SJSA1 (cell line): Measurements from ENCODE around the gene APRT. TPM values are rescaled to one million over a fixed set of nuclear protein-coding genes. Genes with fewer than 3 reads are reported as not detected.

ENCODE experiments used
- DNase-seq, 2 experiments: peaks; one replicate each; pipeline ENCODE4 v3.0.0-alpha.2; 2015 to 2020; ENCODE audit warnings: low spot score in 2 of 2, low read depth in 1 of 2
- H3K27ac ChIP-seq: fragments of 250-450 bp; sonication (Bioruptor Pico); 2 replicates; pipeline ENCODE4 v1.5.1; 2020; ENCODE audit warnings: mild to moderate bottlenecking, moderate library complexity
- H3K27me3 ChIP-seq: fragments of 250-450 bp; sonication (Bioruptor Pico); replicated peaks from 2 replicates; pipeline ENCODE4 v1.5.1; 2020; ENCODE audit warnings: mild to moderate bottlenecking, moderate library complexity
- H3K36me3 ChIP-seq: fragments of 250-450 bp; sonication (Bioruptor Pico); 2 replicates; pipeline ENCODE4 v1.5.1; 2020; ENCODE audit warnings: mild to moderate bottlenecking
- H3K4me1 ChIP-seq: fragments of 250-450 bp; sonication (Bioruptor Pico); replicated peaks from 2 replicates; pipeline ENCODE4 v1.6.1; 2021; ENCODE audit warnings: mild to moderate bottlenecking
- H3K4me3 ChIP-seq: fragments of 250-450 bp; sonication (Bioruptor Pico); 2 replicates; pipeline ENCODE4 v1.5.1; 2020; ENCODE audit warnings: mild to moderate bottlenecking
- H3K9me3 ChIP-seq: fragments of 250-450 bp; sonication (Bioruptor Pico); replicated peaks from 2 replicates; pipeline ENCODE4 v1.5.1; 2020; ENCODE audit warnings: mild to moderate bottlenecking
- total RNA-seq: library from RNA; depleted of rRNA; stranded (reverse); fragments of >200 nt; shearing (Covaris generic); gene quantifications from 2 replicates; pipeline ENCODE4 v1.2.3, GENCODE V29; 2014

APRT gene
- total RNA-seq, 1 experiment from 2014 or later: 90.6 TPM

DNA sequence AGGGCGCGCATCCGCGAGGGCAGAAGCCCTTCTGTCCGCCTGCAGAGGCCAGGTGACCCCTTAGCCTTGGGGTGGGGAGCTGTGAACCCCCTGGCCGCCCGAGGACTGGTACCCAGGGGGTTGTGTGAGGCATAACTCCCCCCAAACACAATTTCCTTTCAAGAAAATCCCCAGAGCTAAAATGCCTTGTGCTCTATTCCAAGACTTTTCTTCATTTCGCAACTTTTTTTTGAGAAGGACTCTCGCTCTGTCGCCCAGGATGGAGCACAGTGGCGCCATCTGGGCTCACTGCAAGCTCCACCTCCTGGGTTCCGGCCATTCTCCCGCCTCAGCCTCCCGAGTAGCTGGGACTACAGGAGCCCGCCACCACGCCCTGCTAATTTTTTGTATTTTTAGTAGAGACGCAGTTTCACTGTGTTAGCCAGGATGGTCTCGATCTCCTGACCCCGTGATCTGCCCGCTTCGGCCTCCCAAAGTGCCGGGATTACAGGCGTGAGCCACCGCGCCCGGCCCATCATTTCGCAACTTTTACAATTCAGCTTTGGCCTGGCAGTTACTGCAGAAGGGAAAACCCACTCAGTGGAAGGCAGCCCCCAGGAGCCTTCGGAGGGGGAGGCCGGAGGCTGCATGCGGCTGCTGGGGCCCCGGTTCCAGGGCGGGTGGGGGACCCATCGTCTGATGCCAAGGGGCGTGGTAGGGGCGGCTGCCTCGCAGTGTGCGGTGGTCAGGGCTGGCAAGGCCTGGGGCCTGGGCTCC, 963 bp upstream of the APRT start:
- peaks cover 37% of the 10 kb centered on the region for H3K4me1 ChIP-seq
- H3K27me3 ChIP-seq: no peaks in the 10 kb centered on the region
- peaks cover 33% of the 10 kb centered on the region for H3K36me3 ChIP-seq
- H3K9me3 ChIP-seq: no peaks in the 10 kb centered on the region
- DNase-seq: no peak
- H3K4me3 ChIP-seq: peak overlapping the region; percentile 53
- peak overlapping the region; percentile 26 for H3K27ac ChIP-seq

DNA sequence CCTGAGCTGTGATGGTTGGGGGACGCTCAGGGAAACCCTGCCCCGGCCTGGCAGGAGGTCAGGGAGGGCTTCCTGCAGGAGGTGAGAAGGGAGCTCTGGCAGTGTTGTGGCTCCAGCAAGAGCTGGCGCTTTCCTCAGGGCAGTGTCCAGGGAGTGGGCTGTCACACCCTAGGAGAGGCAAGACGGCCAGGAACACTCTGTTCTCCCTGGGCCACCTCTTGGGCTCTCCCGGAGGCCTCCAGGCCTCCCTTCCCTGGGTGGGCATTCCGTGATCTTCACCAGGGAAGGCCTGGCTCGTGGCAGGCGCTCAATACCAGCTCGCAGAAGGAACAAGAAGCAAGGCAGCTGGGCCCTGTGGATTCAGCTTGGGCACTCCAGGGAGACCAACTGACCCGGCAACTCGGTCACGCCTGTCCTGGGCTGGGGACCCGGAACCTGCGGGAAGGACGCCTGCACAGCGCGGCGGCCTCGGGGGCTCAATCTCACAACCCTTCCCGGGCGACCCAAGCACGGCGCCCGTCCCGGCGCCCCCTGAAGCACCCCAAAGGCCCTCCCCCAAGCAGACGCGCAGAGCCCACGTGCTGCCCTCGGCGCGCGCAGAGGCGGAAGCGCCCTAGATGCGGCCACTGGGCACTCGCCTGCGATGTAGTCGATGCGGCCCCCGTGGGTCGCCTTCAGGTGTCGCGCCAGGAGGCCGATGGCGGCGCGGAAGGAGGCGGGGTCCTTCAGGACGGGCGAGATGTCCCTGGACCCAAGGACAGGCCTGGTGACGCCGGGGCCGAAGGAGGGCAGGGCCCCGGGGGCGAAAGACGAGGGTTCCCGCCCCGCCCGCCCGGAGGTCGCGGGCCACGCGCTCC, 588 bp downstream of the APRT start:
- no peaks in the 10 kb centered on the region for H3K9me3 ChIP-seq
- peak overlapping the region; percentile 53 for H3K4me3 ChIP-seq
- H3K4me1 ChIP-seq: peaks cover 47% of the 10 kb centered on the region
- no peaks in the 10 kb centered on the region for H3K27me3 ChIP-seq
- H3K27ac ChIP-seq: peak overlapping the region; percentile 68
- peaks cover 48% of the 10 kb centered on the region for H3K36me3 ChIP-seq
- peak; percentile 82 to 88 for DNase-seq

DNA sequence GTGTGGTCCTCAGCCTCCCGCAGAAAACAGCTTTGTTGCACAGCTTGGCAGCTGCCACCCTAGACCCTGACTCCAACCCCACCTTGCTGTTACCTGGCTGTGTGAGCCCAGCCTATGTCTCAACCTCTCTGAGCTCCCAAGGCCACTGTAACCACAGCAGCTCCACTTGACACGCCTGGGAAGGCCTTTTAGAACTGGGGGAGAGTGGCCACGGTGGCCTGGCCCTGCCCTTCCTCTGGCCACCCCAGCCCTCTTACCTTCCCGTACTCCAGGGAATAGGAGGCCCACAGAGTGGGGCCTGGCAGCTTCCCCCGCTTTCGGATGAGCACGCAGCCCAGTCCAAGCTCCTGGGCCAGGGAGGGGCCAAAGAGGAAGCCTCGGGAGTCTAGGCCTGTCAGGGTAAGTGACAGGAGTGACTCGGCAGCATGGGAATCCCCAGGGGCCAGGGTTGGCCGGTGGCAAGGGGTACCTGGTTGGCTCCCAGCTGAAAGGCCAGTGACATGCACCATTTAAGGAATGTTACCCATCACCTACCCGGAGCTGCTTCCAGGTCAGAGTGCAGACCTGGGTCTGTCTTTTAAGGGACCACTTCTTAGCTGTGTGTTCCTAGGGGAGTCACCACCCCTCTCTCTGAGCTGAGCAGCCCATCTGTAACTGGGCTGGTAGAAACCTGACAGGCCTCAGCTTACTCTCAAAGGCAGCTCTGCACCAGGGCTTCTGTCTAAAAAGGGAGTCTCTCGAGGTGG, 1.4 kb downstream of the APRT start:
- DNase-seq: no peak
- peaks cover 56% of the 10 kb centered on the region for H3K36me3 ChIP-seq
- H3K9me3 ChIP-seq: no peaks in the 10 kb centered on the region
- no peaks in the 10 kb centered on the region for H3K27me3 ChIP-seq
- peaks cover 55% of the 10 kb centered on the region for H3K4me1 ChIP-seq
- H3K4me3 ChIP-seq: peak overlapping the region; percentile 53
- H3K27ac ChIP-seq: peak overlapping the region; percentile 68; the same call in 1 of the 2 replicates

DNA sequence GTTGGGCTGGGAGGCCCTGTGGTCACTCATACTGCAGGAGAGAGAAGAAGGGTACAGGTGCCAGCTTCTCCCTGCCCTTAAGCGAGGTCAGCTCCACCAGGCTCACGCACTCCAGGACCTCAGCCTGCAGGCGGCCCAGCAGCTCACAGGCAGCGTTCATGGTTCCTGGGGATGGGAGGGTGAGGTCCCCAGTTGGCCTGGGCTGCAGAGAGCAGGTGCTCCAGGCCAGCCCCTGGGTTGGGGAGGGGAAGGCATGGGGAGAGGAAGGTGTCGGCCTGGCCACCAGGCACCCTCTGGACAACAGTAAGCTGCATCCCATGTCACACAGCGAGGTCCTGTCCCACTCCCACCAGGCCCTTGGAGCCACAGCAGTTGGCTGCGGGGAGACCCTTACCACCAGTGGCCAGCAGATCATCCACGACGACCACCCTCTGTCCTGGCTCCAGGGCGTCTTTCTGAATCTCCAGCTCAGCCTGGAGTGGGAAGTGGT, 2.0 kb downstream of the APRT start:
- H3K27me3 ChIP-seq: no peaks in the 10 kb centered on the region
- H3K36me3 ChIP-seq: peaks cover 62% of the 10 kb centered on the region
- H3K4me1 ChIP-seq: peaks cover 61% of the 10 kb centered on the region
- no peak overlapping the region for H3K27ac ChIP-seq
- no peak for DNase-seq
- no peak overlapping the region for H3K4me3 ChIP-seq
- no peaks in the 10 kb centered on the region for H3K9me3 ChIP-seq

DNA sequence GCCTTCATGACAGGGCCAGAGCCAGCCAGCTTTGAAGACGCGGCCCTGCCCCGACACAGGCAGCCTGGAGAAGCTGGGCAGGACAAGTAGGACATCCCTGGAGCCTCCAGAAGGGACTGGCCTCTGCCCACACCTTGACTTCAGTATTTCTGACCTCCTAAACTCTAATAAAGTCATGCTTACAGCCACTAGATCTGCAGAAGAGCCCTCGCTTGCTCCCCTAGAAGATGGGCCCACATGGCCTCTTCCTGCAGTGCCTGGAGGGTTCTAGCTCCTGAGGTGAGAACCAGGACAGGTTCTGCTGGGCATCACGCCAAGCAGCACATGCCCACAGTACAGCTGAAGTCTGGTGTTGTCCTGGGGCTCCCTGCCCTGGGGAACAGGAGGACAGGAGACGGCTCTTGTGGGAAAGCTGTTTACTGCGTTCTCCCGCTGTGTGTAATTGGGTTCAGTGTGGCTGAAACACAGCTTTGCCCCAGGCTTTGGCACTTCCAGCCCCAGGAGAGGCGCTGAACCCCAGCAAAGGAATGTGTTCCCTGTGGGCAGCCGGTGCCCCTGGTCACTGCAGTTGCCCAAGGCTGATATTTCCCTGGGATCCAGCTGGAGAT, 2.6 kb downstream of the APRT start:
- H3K27ac ChIP-seq: no peak overlapping the region
- DNase-seq: no peak
- H3K9me3 ChIP-seq: no peaks in the 10 kb centered on the region
- no peak overlapping the region for H3K4me3 ChIP-seq
- H3K4me1 ChIP-seq: peaks cover 66% of the 10 kb centered on the region
- no peaks in the 10 kb centered on the region for H3K27me3 ChIP-seq
- H3K36me3 ChIP-seq: peaks cover 68% of the 10 kb centered on the region

DNA sequence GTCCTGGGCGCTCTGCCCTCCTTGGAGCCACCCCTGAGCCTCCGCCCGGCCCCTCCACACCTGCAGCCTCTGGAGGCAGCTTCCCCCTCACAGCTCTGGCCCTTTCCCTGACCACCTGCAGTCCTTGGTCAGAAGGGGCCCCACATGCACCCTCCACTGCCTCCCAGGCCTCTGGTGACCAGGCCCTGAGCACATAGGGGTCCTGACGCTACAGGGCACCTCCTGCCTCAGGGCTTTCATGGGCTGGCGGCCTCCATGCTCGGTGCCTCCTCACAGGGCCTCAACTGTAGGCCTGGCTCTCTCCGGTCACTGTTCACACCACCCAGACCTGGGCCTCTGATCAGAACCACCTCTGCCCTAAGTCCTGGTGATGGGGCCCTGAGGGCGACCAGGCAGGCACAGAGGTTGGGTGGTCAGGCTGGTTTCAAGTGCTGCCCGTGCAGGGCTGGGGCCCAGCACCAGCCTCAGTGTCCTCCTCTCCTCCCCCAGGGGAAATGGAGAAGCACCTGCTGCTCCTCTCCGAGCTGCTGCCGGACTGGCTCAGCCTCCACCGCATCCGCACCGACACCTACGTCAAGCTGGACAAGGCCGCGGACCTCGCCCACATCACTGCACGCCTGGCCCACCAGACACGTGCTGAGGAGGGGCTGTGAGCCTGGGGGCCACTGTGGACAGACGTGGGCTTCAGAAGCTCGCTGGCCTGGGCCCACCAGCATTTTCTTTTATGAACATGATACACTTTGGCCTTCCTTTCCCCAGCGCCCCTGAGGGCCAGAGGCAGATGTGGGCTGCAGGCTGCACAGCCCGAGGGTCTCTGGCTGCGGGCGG, 3.9 kb downstream of the APRT start:
- no peak for DNase-seq
- Histone ChIP-seq H3K4me3 (no peak overlapping the region), H3K9me3 (no peaks in the 10 kb centered on the region), H3K4me1 (peaks cover 72% of the 10 kb centered on the region), H3K36me3 (peaks cover 68% of the 10 kb centered on the region), H3K27ac (no peak overlapping the region), H3K27me3 (no peaks in the 10 kb centered on the region)

DNA sequence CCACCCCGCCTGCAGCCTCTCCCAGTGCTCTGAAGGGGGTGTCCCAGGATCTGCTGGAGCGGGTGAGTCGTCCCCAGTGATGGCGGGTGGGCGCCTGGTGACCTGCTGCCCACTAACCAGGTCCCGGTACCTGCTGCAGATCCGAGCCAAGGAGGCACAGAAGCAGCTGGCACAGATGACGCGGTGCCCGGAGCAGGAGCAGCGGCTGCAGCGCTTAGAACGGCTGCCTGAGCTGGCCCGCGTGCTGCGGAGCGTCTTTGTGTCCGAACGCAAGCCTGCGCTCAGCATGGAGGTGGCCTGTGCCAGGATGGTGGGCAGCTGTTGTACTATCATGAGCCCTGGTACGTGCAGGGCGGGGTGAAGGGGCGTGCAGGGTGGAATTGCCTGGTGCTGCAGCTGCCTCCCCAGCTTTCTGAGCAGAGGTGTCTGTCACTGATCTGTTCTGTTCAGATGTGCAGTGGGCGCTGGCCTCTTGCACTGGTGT, 4.5 kb downstream of the APRT start:
- Histone ChIP-seq H3K9me3 (no peaks in the 10 kb centered on the region), H3K36me3 (peaks cover 68% of the 10 kb centered on the region), H3K27me3 (no peaks in the 10 kb centered on the region), H3K4me1 (peaks cover 69% of the 10 kb centered on the region), H3K27ac (no peak overlapping the region), H3K4me3 (no peak overlapping the region)
- no peak for DNase-seq

DNA sequence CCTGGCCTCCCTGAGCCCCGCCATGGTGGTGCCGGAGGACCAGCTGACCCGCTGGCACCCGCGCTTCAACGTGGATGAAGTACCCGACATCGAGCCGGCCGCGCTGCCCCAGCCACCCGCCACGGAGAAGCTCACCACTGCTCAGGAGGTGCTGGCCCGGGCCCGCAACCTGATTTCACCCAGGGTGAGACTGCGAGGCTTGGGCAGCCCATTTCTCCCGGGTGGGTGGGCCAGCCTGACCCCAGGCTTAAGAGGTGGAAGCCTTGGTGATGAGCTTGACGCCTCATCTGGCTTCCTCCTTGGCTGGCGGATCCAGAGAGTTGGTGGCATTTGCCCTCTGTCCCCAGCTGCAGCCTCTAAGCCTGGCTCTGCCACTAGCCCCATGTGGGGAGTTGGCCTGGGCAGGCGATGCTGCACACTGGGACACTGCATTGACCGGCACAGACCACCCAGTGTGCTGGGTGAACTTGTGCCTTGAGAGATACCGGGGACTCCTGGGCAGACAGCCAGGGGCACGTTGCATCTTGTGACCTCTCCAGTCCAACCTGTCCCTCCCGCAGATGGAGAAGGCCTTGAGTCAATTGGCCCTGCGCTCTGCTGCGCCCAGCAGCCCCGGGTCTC, 5.1 kb downstream of the APRT start:
- H3K4me3 ChIP-seq: no peak overlapping the region
- peaks cover 68% of the 10 kb centered on the region for H3K36me3 ChIP-seq
- no peak for DNase-seq
- no peak overlapping the region for H3K27ac ChIP-seq
- H3K9me3 ChIP-seq: no peaks in the 10 kb centered on the region
- H3K27me3 ChIP-seq: no peaks in the 10 kb centered on the region
- peaks cover 66% of the 10 kb centered on the region for H3K4me1 ChIP-seq

DNA sequence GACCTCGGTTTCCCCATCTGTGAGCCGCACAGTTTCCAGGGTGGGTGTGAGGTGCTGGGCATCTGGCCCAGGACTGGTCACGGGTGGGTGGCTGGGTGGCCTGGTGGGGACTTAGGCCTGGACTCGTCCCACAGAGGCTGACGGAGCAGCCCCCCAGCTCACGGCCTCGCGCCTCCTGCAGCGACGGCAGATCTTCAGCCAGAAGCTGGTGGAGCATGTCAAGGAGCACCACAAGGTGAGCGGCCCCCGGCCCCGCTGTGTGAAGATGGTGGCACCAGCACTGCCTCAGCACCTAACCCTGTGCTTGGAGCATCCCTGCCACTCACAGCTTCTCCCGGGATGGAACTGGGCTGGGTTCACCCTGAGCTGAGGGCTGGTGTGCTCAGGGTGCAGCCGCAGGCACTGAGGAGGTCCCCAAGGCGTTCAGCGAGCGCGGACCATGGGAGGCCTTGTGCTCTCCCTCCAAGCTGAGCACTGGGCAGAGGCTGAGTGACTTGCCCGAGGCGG, 5.8 kb downstream of the APRT start:
- H3K27me3 ChIP-seq: no peaks in the 10 kb centered on the region
- H3K9me3 ChIP-seq: no peaks in the 10 kb centered on the region
- H3K4me1 ChIP-seq: peaks cover 59% of the 10 kb centered on the region
- peaks cover 68% of the 10 kb centered on the region for H3K36me3 ChIP-seq
- no peak overlapping the region for H3K27ac ChIP-seq
- H3K4me3 ChIP-seq: no peak overlapping the region
- DNase-seq: no peak

DNA sequence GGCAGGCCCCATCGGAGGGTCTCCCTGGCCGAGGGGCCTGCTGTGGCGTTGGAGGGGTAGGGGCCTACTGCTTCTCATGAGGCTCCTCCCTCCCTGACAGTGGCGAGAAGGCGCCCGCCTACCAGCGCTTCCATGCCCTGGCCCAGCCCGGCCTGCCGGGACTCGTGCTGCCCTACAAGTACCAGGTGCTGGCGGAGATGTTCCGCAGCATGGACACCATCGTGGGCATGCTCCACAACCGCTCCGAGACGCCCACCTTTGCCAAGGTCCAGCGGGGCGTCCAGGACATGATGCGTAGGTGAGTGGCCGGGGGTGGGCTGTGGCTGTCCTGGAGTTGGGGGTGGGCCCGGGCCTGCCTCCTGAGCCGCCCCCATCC, 6.4 kb downstream of the APRT start:
- H3K4me3 ChIP-seq: peak overlapping the region; percentile 65

DNA sequence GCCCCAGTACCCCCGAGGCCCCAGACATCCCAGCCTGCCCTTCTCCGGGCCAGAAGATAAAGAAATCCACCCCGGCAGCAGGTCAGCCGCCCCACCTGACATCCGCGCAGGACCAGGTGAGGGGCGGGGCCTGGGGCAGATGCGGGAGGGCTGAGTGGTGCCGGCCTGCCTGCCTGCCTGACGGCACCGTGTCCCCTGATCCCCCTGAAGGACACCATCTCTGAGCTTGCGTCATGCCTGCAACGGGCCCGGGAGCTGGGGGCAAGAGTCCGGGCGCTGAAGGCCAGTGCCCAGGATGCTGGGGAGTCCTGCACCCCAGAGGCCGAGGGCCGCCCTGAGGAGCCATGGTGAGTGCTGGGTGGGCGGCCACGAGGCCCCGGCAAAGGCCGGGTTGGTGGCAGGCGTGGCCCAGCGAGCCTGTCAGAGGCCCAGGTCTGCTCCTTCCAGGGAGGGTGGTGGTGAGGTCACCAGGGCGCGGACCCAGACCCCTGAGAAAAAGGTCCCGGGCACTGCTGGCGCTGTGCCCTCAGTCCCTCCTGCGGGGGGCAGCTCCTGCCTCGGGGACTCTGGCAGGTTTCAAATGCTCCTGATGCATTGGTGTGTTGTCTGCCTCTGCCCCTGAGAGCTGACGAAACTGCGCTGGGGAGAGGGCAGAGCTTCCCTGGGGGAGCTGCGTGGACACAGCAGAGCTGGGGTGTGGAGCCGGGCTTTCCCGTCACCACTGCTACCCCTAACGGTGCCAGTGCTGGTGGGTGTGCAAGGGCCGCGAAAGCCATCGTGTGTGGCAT, 7.0 kb downstream of the APRT start:
- Histone ChIP-seq H3K4me3 (peak overlapping the region; percentile 65), H3K27me3 (no peaks in the 10 kb centered on the region), H3K27ac (peak overlapping the region; percentile 28; the same call in 1 of the 2 replicates), H3K4me1 (peaks cover 47% of the 10 kb centered on the region), H3K36me3 (peaks cover 56% of the 10 kb centered on the region), H3K9me3 (no peaks in the 10 kb centered on the region)
- no peak for DNase-seq

More for the DNA sequence above, 6.4 kb downstream of the APRT start:
- Histone ChIP-seq H3K9me3 (no peaks in the 10 kb centered on the region), H3K27ac (no peak overlapping the region), H3K27me3 (no peaks in the 10 kb centered on the region), H3K4me1 (peaks cover 53% of the 10 kb centered on the region), H3K36me3 (peaks cover 62% of the 10 kb centered on the region)
- DNase-seq: no peak
